HG03432 (cell line): ENCODE results near the gene ZNRF2.

Experiments
- ATAC-seq: cut with Tn5 transposase; IDR thresholded peaks from one replicate; pipeline ENCODE4 v1.9.1; 2021; ENCODE audit warnings: mild to moderate bottlenecking, moderate library complexity; ENCODE audit not compliant: unreplicated experiment

The ZNRF2 gene

GRCh38 chr7:30403477-30403876, 119.1 kb downstream of the ZNRF2 start:
- no peak for ATAC-seq

GRCh38 chr7:30405179-30405578, 120.8 kb downstream of the ZNRF2 start:
- ATAC-seq = no peak

GRCh38 chr7:30406664-30407425, 122.4 kb downstream of the ZNRF2 start:
- no peak for ATAC-seq

GRCh38 chr7:30411173-30411572, 126.8 kb downstream of the ZNRF2 start:
- no peak for ATAC-seq

GRCh38 chr7:30411897-30412296, 127.5 kb downstream of the ZNRF2 start:
- ATAC-seq = no peak

GRCh38 chr7:30412782-30413504, 128.5 kb downstream of the ZNRF2 start:
- ATAC-seq = no peak

GRCh38 chr7:30413864-30414263, 129.5 kb downstream of the ZNRF2 start:
- ATAC-seq = no peak
